Activated T-helper 2 cell treated with anti-CD3 and anti-CD28 coated beads, Interferon-gamma antibody, Interleukin-2, Interleukin-4, amounts not matched to agents 10 μg/mL and 5 μg/mL and 100 μg/mL, durations not matched to agents 14 hours and 24 hours and 36 hours (primary cell): ENCODE results near the gene NOLC1. TPM values are rescaled to one million over a fixed set of nuclear protein-coding genes. Genes with fewer than 3 reads are reported as not detected.

ENCODE experiments used
- DNase-seq: peaks from one replicate; pipeline ENCODE4 v3.0.0; 2021; ENCODE audit warnings: low spot score
- H3K27ac Mint-ChIP-seq: one replicate; pipeline ENCODE4 v1.8.0; 2021; ENCODE audit warnings: mixed read lengths
- H3K27me3 Mint-ChIP-seq: one replicate; pipeline ENCODE4 v1.8.0; 2021; ENCODE audit warnings: low read depth, mixed read lengths
- H3K36me3 Mint-ChIP-seq: one replicate; pipeline ENCODE4 v1.8.0; 2021; ENCODE audit warnings: low read depth, mixed read lengths
- H3K4me1 Mint-ChIP-seq: one replicate; pipeline ENCODE4 v1.8.0; 2021; ENCODE audit warnings: low read depth, mixed read lengths
- H3K4me3 Mint-ChIP-seq: one replicate; pipeline ENCODE4 v1.8.0; 2021; ENCODE audit warnings: low read depth, mild to moderate bottlenecking, moderate library complexity, mixed read lengths
- H3K9me3 Mint-ChIP-seq: one replicate; pipeline ENCODE4 v1.8.0; 2021; ENCODE audit warnings: mixed read lengths
- intact Hi-C: fragments of 100-400 bp; cut with micrococcal nuclease; formaldehyde crosslinking; loops from one replicate; pipeline ENCODE4 v1.15.1; 2023
- total RNA-seq: library from RNA; stranded (reverse); gene quantifications from 2 replicates; pipeline ENCODE4 v1.2.3, GENCODE V29; 2022

NOLC1 gene
- total RNA-seq, 1 donor from 2014 or later: 196 TPM

GRCh38 chr10:102116656-102117055 lies 35.5 kb upstream of the NOLC1 start:
- intact Hi-C loops: loop anchor here (1.0 to 10.0 kb wide), 4 partner anchors 36 to 422 kb away; partner anchors contain the start of genes FBXW4 and NOLC1
- H3K27ac Mint-ChIP-seq: peak overlapping the region; percentile 92
- H3K4me1 Mint-ChIP-seq: peaks cover 65% of the 10 kb centered on the region
- peak overlapping the region; percentile 43 for H3K4me3 Mint-ChIP-seq
- H3K27me3 Mint-ChIP-seq: no peaks in the 10 kb centered on the region
- no peak for DNase-seq
- no peaks in the 10 kb centered on the region for H3K9me3 Mint-ChIP-seq
- H3K36me3 Mint-ChIP-seq: peaks cover 8% of the 10 kb centered on the region

- DNase-seq: peak; percentile 48
- Mint-ChIP-seq H3K4me3 (peak overlapping the region; percentile 93), H3K4me1 (peaks cover 62% of the 10 kb centered on the region), H3K36me3 (peaks cover 8% of the 10 kb centered on the region), H3K27ac (peak overlapping the region; percentile 92), H3K27me3 (no peaks in the 10 kb centered on the region), H3K9me3 (no peaks in the 10 kb centered on the region)
- intact Hi-C loops: loop anchor here (1.0 to 10.0 kb wide), 5 partner anchors 35 to 423 kb away; partner anchors contain the start of genes FBXW4, HPS6 and NOLC1
These were observed 34.6 kb upstream of the NOLC1 start for GRCh38 chr10:102117391-102118159.

GRCh38 chr10:102118867-102119266 lies 33.3 kb upstream of the NOLC1 start:
- H3K4me3 Mint-ChIP-seq: peak overlapping the region; percentile 93
- intact Hi-C loops: loop anchor here (1.0 to 10.0 kb wide), 4 partner anchors 13 to 424 kb away; partner anchors contain the start of genes FBXW4 and HPS6

GRCh38 chr10:102119417-102120141 lies 32.6 kb upstream of the NOLC1 start:
- Mint-ChIP-seq H3K9me3 (no peaks in the 10 kb centered on the region), H3K27me3 (no peaks in the 10 kb centered on the region), H3K27ac (peak overlapping the region; percentile 92), H3K36me3 (no peaks in the 10 kb centered on the region), H3K4me3 (peak overlapping the region; percentile 93), H3K4me1 (peaks cover 50% of the 10 kb centered on the region)
- intact Hi-C loops: loop anchor here (1.0 to 10.0 kb wide), 4 partner anchors 13 to 425 kb away; partner anchors contain the start of genes FBXW4 and HPS6
- peak; percentile 34 for DNase-seq

More at GRCh38 chr10:102118867-102119266, 33.3 kb upstream of the NOLC1 start:
- no peak for DNase-seq
- H3K4me1 Mint-ChIP-seq: peaks cover 50% of the 10 kb centered on the region
- H3K27me3 Mint-ChIP-seq: no peaks in the 10 kb centered on the region
- peak overlapping the region; percentile 92 for H3K27ac Mint-ChIP-seq
- H3K9me3 Mint-ChIP-seq: no peaks in the 10 kb centered on the region
- no peaks in the 10 kb centered on the region for H3K36me3 Mint-ChIP-seq

GRCh38 chr10:102120142-102120990 lies 31.8 kb upstream of the NOLC1 start, which contains the start of gene LDB1:
Gene LDB1 (minus strand): TSS chr10:102120368. CDS start chr10:102120110, 258 bp downstream.
- Mint-ChIP-seq H3K27me3 (no peaks in the 10 kb centered on the region), H3K4me3 (peak within 1 kb of the TSS; percentile 93), H3K4me1 (peaks cover 47% of the 10 kb centered on the region), H3K27ac (peak within 1 kb of the TSS; percentile 92), H3K36me3 (no peaks in the 10 kb centered on the region), H3K9me3 (no peaks in the 10 kb centered on the region)
- peak; percentile 67 for DNase-seq
- intact Hi-C loops: no loop called here

- H3K4me1 Mint-ChIP-seq: peaks cover 39% of the 10 kb centered on the region
- peak overlapping the region; percentile 85 for H3K4me3 Mint-ChIP-seq
- H3K9me3 Mint-ChIP-seq: no peaks in the 10 kb centered on the region
- intact Hi-C loops: loop anchor here (1.0 kb wide), 1 partner anchor 31 kb away; the partner anchor contains the start of gene NOLC1
- no peak for DNase-seq
- no peaks in the 10 kb centered on the region for H3K27me3 Mint-ChIP-seq
- no peaks in the 10 kb centered on the region for H3K36me3 Mint-ChIP-seq
- peak overlapping the region; percentile 90 for H3K27ac Mint-ChIP-seq
These were observed 31.0 kb upstream of the NOLC1 start for GRCh38 chr10:102120991-102121738.

- intact Hi-C loops: loop anchor here (1.0 kb wide), 1 partner anchor 30 kb away; the partner anchor contains the start of gene NOLC1
- H3K27me3 Mint-ChIP-seq: no peaks in the 10 kb centered on the region
- peaks cover 33% of the 10 kb centered on the region for H3K4me1 Mint-ChIP-seq
- H3K4me3 Mint-ChIP-seq: peak overlapping the region; percentile 85
- H3K36me3 Mint-ChIP-seq: no peaks in the 10 kb centered on the region
- DNase-seq: no peak
- no peaks in the 10 kb centered on the region for H3K9me3 Mint-ChIP-seq
- H3K27ac Mint-ChIP-seq: no peak overlapping the region
These were observed 30.3 kb upstream of the NOLC1 start for GRCh38 chr10:102121739-102122372.

- Mint-ChIP-seq H3K27ac (no peak overlapping the region), H3K4me3 (no peak overlapping the region), H3K36me3 (no peaks in the 10 kb centered on the region), H3K27me3 (no peaks in the 10 kb centered on the region), H3K9me3 (no peaks in the 10 kb centered on the region), H3K4me1 (peaks cover 28% of the 10 kb centered on the region)
- intact Hi-C loops: no loop called here
- no peak for DNase-seq
These were observed 29.7 kb upstream of the NOLC1 start for GRCh38 chr10:102122450-102122849.

- Mint-ChIP-seq H3K27ac (no peak overlapping the region), H3K4me1 (peaks cover 21% of the 10 kb centered on the region), H3K9me3 (no peaks in the 10 kb centered on the region), H3K4me3 (no peak overlapping the region), H3K36me3 (no peaks in the 10 kb centered on the region), H3K27me3 (no peaks in the 10 kb centered on the region)
- intact Hi-C loops: no loop called here
- DNase-seq: no peak
These were observed 29.0 kb upstream of the NOLC1 start for GRCh38 chr10:102123223-102123622.

GRCh38 chr10:102131286-102132170 lies 20.7 kb upstream of the NOLC1 start:
- no peaks in the 10 kb centered on the region for H3K27me3 Mint-ChIP-seq
- no peak overlapping the region for H3K4me3 Mint-ChIP-seq
- H3K9me3 Mint-ChIP-seq: no peaks in the 10 kb centered on the region
- no peak for DNase-seq
- intact Hi-C loops: loop anchor here (1.0 to 10.0 kb wide), 7 partner anchors 12 to 513 kb away; partner anchors contain the start of genes ACTR1A, FBXL15, NFKB2 and NOLC1
- H3K27ac Mint-ChIP-seq: no peak overlapping the region
- peaks cover 23% of the 10 kb centered on the region for H3K4me1 Mint-ChIP-seq
- peaks cover 31% of the 10 kb centered on the region for H3K36me3 Mint-ChIP-seq
